Karpas-422 (cell line): Measurements from ENCODE around the gene KDM4F. TPM values are rescaled to one million over a fixed set of nuclear protein-coding genes. Genes with fewer than 3 reads are reported as not detected.

Source experiments
- DNase-seq: peaks from one replicate; pipeline ENCODE4 v3.0.0-alpha.2; 2015
- H2AFZ ChIP-seq: fragments of 200-600 bp; sonication (generic); 2 replicates; pipeline ENCODE4 v1.6.1; 2014; ENCODE audit warnings: antibody characterized with exemption, low read length, mixed read lengths
- H3K27ac ChIP-seq: fragments of 200-600 bp; sonication (generic); 2 replicates; pipeline ENCODE4 v1.5.1; 2014; ENCODE audit warnings: mild to moderate bottlenecking, low read length, moderate library complexity
- H3K27me3 ChIP-seq: fragments of 200-600 bp; sonication (generic); 2 replicates; pipeline ENCODE4 v1.6.1; 2014; ENCODE audit warnings: low read length, mixed read lengths
- H3K36me3 ChIP-seq: fragments of 200-600 bp; sonication (generic); 2 replicates; pipeline ENCODE4 v1.6.1; 2014; ENCODE audit warnings: low read length, mixed read lengths; ENCODE audit not compliant: insufficient read depth
- H3K4me1 ChIP-seq: fragments of 200-600 bp; sonication (generic); 2 replicates; pipeline ENCODE4 v1.6.1; 2014; ENCODE audit warnings: mild to moderate bottlenecking, low read length, mixed read lengths
- H3K4me2 ChIP-seq: fragments of 200-600 bp; sonication (generic); 2 replicates; pipeline ENCODE4 v1.6.1; 2014; ENCODE audit warnings: low read length, low read depth, mild to moderate bottlenecking; ENCODE audit not compliant: poor library complexity, severe bottlenecking
- H3K4me3 ChIP-seq: fragments of 200-600 bp; sonication (generic); 2 replicates; pipeline ENCODE4 v1.5.1; 2014; ENCODE audit warnings: mild to moderate bottlenecking, antibody characterized with exemption, low read length, mixed read lengths
- H3K79me2 ChIP-seq: fragments of 200-600 bp; sonication (generic); 2 replicates; pipeline ENCODE4 v1.6.1; 2014; ENCODE audit warnings: mild to moderate bottlenecking, low read length, mixed read lengths
- H3K9ac ChIP-seq: fragments of 200-600 bp; sonication (generic); 2 replicates; pipeline ENCODE4 v1.6.0; 2014; ENCODE audit warnings: low read length
- H3K9me2 ChIP-seq: fragments of 200-600 bp; sonication (generic), shearing (Covaris generic); replicated peaks from 2 replicates; pipeline ENCODE4 v1.6.0; 2014; ENCODE audit warnings: mild to moderate bottlenecking, low read length, moderate library complexity; ENCODE audit not compliant: insufficient read depth
- H3K9me3 ChIP-seq: fragments of 300-700, 200-600 bp; sonication (generic); 2 replicates; pipeline ENCODE4 v1.6.1; 2014; ENCODE audit warnings: low read length, mixed read lengths
- H4K20me1 ChIP-seq: fragments of 200-600 bp; sonication (generic); 2 replicates; pipeline ENCODE4 v1.6.1; 2014; ENCODE audit warnings: mild to moderate bottlenecking, antibody characterized with exemption, low read length, low read depth; ENCODE audit not compliant: insufficient read depth
- total RNA-seq: library from RNA; depleted of rRNA; stranded (reverse); fragments of >200 nt; shearing (Covaris generic); gene quantifications from 2 replicates; pipeline ENCODE4 v1.2.3, GENCODE V29; 2014; ENCODE audit warnings: low replicate concordance

The KDM4F gene
- total RNA-seq, 1 experiment from 2014 or later: not detected

DNA sequence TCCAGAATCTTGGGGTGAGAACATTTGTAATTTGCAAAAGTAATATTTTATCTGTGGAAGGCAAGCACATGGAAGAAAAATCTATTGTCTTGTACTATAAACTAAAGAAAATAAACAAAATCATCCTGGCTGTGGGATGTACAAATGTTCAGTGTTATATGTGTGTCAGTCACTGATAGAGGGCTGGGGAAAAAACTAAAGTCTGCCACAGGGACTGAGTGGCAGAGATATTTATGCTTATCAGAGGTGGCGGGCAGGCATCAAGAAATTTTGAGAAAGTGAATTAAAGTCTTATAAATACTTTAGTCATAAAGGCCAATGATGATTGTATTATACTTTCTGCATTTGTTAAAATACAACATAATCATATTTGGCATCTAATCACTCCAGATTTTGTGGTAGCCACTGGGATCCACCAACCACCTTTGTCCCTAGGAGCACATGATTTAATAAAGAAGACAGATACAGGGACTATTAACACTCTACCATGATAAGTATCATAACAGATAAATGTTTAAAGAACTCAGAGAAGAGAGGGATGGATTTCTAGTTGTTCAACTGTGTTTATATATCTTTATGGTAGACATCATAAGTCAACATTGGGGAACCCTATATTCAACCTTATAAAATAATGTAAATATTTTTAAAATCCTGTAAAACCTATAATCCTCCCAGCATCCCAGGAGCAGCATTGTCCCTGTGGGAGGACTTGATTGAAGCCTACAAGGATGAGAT, 37.8 kb downstream of the KDM4F start:
- H3K27ac ChIP-seq: no peak overlapping the region
- no peaks in the 10 kb centered on the region for H4K20me1 ChIP-seq
- H3K79me2 ChIP-seq: no peaks in the 10 kb centered on the region
- H2AFZ ChIP-seq: no peak overlapping the region
- no peak overlapping the region for H3K4me2 ChIP-seq
- peaks cover 18% of the 10 kb centered on the region for H3K4me1 ChIP-seq
- no peaks in the 10 kb centered on the region for H3K36me3 ChIP-seq
- no peaks in the 10 kb centered on the region for H3K9me3 ChIP-seq
- no peak overlapping the region for H3K9ac ChIP-seq
- no peak for DNase-seq
- H3K27me3 ChIP-seq: 0 out of 2 replicates have a peak, but pooled peaks cover 3% of the 10 kb centered on the region
- no peak overlapping the region for H3K4me3 ChIP-seq
- H3K9me2 ChIP-seq: no peaks in the 10 kb centered on the region

DNA sequence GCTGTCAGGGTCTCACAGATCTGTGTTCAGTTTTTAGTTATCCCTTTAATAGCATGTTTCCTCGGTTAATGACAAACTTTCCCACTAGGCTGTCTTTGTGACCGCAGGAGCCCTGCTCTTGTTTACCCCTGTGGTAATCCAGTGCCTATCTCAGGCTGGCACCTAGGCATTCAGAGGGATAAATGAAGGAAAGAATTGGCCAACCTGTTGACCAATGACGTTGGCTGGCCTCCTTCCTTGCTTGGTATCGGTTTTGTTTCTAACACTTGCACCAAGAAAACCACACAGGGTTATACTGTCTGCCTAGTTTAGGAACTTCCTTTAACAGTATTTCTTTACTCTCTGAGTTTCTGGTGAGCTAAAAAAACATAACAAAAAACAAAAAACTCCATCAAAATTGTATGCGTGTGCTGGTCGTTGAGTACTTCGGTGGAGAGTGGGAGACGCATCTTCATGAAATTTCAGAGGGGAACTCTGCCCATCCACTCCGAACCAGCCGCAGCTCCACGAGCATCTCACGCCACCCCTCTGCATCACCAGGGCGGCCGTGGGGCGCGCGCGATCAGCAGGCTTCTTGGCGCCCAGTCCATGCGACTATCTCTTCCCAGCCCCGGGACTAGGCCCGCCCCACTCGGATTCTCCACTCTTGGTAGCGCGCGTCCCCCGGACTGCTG, 39.9 kb downstream of the KDM4F start:
- no peak for DNase-seq
- Histone ChIP-seq H3K9me3 (no peaks in the 10 kb centered on the region), H3K27me3 (no peaks in the 10 kb centered on the region), H3K36me3 (no peaks in the 10 kb centered on the region), H3K4me1 (peaks cover 32% of the 10 kb centered on the region), H3K9me2 (no peaks in the 10 kb centered on the region), H2AFZ (peak overlapping the region; percentile 93), H3K9ac (peak overlapping the region; percentile 77), H3K27ac (no peak overlapping the region), H4K20me1 (no peaks in the 10 kb centered on the region), H3K79me2 (no peaks in the 10 kb centered on the region), H3K4me2 (peak overlapping the region; percentile 92), H3K4me3 (peak overlapping the region; percentile 79)

DNA sequence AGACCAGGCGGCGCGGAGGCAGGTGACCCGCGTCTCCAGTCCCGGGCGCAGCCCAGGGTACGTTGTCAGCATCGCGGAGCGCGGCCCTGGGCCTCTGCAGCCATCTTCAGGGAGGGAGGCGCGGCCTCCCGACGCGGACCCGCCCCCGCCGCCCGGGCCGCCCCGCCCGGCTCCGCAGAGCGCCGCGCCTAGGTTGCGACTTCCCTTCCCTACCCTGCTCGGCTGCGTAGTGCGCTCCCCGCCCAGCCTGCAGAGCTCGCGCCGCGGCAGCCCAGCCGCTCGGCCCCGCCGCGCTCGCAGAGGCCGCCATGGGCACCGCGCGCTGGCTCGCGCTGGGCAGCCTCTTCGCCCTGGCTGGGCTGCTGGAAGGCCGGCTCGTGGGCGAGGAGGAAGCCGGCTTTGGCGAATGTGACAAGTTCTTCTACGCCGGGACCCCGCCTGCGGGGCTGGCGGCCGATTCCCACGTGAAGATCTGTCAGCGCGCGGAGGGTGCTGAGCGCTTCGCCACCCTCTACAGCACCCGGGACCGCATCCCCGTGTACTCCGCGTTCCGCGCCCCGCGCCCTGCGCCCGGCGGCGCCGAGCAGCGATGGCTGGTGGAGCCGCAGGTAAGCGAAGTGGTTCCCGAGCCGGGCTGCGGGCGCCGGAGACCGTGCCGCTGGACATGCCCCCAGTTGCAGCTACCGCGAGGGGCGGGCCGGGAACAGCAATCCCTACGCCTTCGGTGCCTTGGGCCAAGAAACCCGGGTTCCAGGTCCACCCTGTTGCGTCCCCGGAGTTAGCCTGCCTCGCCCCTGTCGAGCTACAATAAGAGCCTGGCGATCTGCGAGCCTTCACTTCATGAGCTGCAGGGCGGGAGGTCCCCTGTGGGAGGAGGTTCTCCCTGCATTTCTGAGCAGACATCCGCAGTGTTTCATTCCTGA, 40.7 kb downstream of the KDM4F start, which contains the start of gene ENDOD1:
Gene ENDOD1, plus strand, starts transcription at position 227 of the 923 bp plus-strand sequence. Its CDS starts 82 bp downstream, at position 309.
- no peaks in the 10 kb centered on the region for H4K20me1 ChIP-seq
- H3K79me2 ChIP-seq: no peaks in the 10 kb centered on the region
- H3K36me3 ChIP-seq: no peaks in the 10 kb centered on the region
- peak within 1 kb of the TSS; percentile 92 for H3K4me2 ChIP-seq
- H2AFZ ChIP-seq: peak within 1 kb of the TSS; percentile 96
- no peaks in the 10 kb centered on the region for H3K27me3 ChIP-seq
- H3K4me3 ChIP-seq: peak within 1 kb of the TSS; percentile 79
- no peak within 1 kb of the TSS for H3K27ac ChIP-seq
- peaks cover 40% of the 10 kb centered on the region for H3K4me1 ChIP-seq
- H3K9ac ChIP-seq: peak within 1 kb of the TSS; percentile 77
- DNase-seq: peak; percentile 99
- H3K9me3 ChIP-seq: no peaks in the 10 kb centered on the region
- no peaks in the 10 kb centered on the region for H3K9me2 ChIP-seq

DNA sequence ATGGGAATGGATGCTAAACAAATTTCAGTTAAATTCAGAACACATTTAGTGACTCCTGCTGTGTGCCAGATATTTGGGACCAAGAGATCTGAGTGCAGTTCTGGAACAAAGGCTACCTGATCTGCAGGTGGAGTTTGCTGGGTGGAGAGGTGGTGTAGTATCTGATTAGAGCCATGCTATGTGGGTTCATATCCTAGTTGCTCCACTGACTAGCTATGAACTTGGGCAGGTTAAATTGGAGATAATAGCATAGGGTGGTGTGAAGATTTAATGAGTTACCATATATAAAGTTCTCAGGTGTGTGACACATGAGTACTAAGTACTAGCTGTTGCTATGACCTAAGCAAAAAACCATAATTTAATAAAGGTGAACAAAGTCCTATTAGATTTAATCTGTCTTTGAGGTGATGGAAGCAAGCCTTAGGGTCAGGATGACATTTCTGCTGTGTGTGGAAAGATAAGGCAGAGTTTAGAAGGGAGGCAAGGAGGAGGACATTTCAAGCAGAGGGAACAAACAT, 42.5 kb downstream of the KDM4F start:
- no peaks in the 10 kb centered on the region for H3K9me3 ChIP-seq
- DNase-seq: no peak
- no peak overlapping the region for H3K4me2 ChIP-seq
- H2AFZ ChIP-seq: no peak overlapping the region
- no peak overlapping the region for H3K9ac ChIP-seq
- no peak overlapping the region for H3K27ac ChIP-seq
- H3K79me2 ChIP-seq: no peaks in the 10 kb centered on the region
- H3K9me2 ChIP-seq: no peaks in the 10 kb centered on the region
- H3K27me3 ChIP-seq: no peaks in the 10 kb centered on the region
- H3K36me3 ChIP-seq: no peaks in the 10 kb centered on the region
- peaks cover 57% of the 10 kb centered on the region for H3K4me1 ChIP-seq
- H3K4me3 ChIP-seq: no peak overlapping the region
- H4K20me1 ChIP-seq: no peaks in the 10 kb centered on the region

DNA sequence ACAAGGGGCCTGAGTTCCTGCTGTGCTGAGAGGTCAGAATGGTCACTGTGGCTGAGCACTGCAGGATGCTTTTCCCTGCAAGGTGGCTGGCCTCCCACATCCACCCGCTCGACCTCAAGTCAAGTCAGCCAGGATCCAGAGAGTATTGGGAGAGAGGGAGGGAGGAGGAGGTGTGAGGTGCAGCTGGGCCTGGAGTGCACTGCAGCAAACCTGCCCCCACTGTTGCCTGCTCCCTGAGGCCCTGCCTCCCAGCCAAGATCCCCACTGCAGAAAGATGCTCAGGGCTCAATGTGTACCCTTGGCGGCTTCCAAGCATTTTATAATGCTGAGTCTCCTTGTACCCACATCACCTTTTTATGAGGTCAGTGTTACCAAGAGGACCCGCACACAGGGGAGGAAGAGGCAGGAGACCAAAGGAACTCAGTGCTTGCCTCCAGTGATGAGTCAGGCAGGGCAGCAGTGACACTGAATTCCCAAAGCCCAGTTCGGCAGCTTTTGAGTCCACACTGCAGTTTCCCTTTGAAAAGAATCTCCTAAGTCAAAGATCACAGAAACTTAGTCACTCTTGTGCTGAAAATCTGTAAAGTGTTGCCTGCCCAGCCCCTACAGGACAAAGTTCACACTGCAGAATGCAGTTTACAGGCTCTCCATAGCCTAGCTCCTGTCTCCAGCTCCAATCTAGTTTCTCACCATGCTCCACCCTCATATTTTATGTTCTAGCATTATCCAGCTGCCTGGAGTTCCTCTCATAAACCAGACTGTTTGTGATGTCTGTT, 43.5 kb downstream of the KDM4F start:
- H4K20me1 ChIP-seq: no peaks in the 10 kb centered on the region
- H3K79me2 ChIP-seq: no peaks in the 10 kb centered on the region
- no peaks in the 10 kb centered on the region for H3K9me2 ChIP-seq
- peaks cover 61% of the 10 kb centered on the region for H3K4me1 ChIP-seq
- peak overlapping the region; percentile 15; the same call in 1 of the 2 replicates for H3K9ac ChIP-seq
- H3K27ac ChIP-seq: no peak overlapping the region; the same call in 1 of the 2 replicates
- H3K36me3 ChIP-seq: no peaks in the 10 kb centered on the region
- H3K4me3 ChIP-seq: peak overlapping the region; percentile 3; the same call in 1 of the 2 replicates
- H3K4me2 ChIP-seq: peak overlapping the region; percentile 44
- H3K27me3 ChIP-seq: no peaks in the 10 kb centered on the region
- peak overlapping the region; percentile 84; the same call in 1 of the 2 replicates for H2AFZ ChIP-seq
- DNase-seq: peak; percentile 88
- H3K9me3 ChIP-seq: no peaks in the 10 kb centered on the region

DNA sequence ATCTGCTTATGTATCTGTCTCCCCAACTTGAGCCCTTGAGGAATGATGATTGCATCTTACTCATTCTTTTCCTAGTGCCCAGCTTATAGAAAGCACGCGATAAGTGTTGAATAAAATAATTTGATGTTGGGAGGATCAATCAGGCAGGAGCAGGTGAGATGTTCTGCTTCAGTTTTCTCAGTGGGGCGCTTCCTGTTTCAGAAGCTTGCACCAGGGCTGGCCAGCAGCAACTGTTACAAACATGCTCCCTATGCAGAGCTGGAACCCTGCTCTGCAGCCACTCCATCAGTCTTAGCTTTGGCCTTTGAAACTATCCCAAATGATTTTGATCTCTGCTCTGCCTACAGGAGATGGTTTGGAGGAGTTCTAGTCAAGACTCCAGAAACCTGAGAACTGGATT, 44.3 kb downstream of the KDM4F start:
- peak; percentile 89 for DNase-seq
- Histone ChIP-seq H3K9ac (peak overlapping the region; percentile 34; the same call in 1 of the 2 replicates), H2AFZ (peak overlapping the region; percentile 84), H4K20me1 (no peaks in the 10 kb centered on the region), H3K4me1 (peaks cover 61% of the 10 kb centered on the region), H3K36me3 (no peaks in the 10 kb centered on the region), H3K9me2 (no peaks in the 10 kb centered on the region), H3K27ac (peak overlapping the region; percentile 17), H3K9me3 (no peaks in the 10 kb centered on the region), H3K4me2 (peak overlapping the region; percentile 44), H3K27me3 (no peaks in the 10 kb centered on the region), H3K79me2 (no peaks in the 10 kb centered on the region), H3K4me3 (peak overlapping the region; percentile 3; the same call in 1 of the 2 replicates)

DNA sequence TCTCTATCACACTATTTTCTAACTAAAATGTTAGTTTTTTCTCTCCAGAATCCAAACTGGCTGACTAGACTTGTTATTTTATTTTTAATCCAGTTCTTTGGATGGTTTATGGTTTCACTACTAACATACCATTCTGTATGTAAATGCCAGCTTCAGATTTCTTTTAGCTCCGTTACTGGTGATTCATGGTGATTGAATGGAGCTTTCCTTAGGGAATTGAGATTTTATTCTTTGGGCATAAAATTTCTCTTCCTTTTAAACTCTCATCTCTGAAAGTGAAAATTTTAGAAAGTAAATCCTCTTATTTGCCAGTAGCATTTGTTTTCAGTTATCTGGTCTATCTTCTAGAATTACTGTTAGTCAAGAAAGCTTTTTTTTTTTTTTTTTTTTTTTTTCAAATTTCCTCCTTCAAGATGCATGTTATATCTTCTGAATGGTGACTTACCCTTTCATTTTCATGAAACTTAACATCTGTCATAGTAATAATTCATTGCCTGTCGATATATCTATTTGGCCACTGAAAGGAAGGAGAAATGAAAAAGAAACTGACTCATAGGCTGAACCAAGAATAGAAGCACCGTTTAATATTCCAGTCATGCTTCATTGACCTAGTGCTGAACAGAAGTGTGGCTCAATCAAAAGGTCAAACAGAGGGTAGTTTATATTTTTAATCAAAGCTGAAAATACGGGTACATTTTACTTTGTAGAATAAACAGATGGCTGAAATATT, 46.8 kb downstream of the KDM4F start:
- Histone ChIP-seq H3K9me2 (no peaks in the 10 kb centered on the region), H3K4me2 (peak overlapping the region; percentile 60), H3K79me2 (no peaks in the 10 kb centered on the region), H3K4me1 (peaks cover 44% of the 10 kb centered on the region), H3K9me3 (no peaks in the 10 kb centered on the region), H3K27ac (peak overlapping the region; percentile 27), H4K20me1 (no peaks in the 10 kb centered on the region), H2AFZ (no peak overlapping the region), H3K4me3 (peak overlapping the region; percentile 23), H3K36me3 (no peaks in the 10 kb centered on the region), H3K9ac (peak overlapping the region; percentile 8; the same call in 1 of the 2 replicates), H3K27me3 (no peaks in the 10 kb centered on the region)
- DNase-seq: peak; percentile 87
